AG10803 (cell line): Measurements from ENCODE around the gene VDAC2.
A peak's percentile ranks its signal among the peaks of the same experiment; 100 is the strongest.

Experiments used
- DNase-seq: peaks from one replicate; pipeline ENCODE4 v3.0.0; 2010; ENCODE audit warnings: low read depth
- H3K4me3 ChIP-seq: 2 replicates; pipeline ENCODE4 v1.5.1; 2011; ENCODE audit warnings: mild to moderate bottlenecking, low read length, control low read depth
- CTCF ChIP-seq: conservative IDR thresholded peaks from 2 replicates; pipeline ENCODE4 v1.5.1; 2011; ENCODE audit warnings: mild to moderate bottlenecking, low read length, control low read depth, inconsistent platforms

The VDAC2 gene

GRCh38 chr10:75261813-75262705, 51.5 kb downstream of the VDAC2 start:
- peak; percentile 48 for DNase-seq
- TF ChIP-seq CTCF = no peak
- H3K4me3 ChIP-seq = no peak overlapping the region

GRCh38 chr10:75263806-75264205, 53.2 kb downstream of the VDAC2 start:
- no peak for DNase-seq
- no peak overlapping the region for H3K4me3 ChIP-seq
- TF ChIP-seq CTCF = no peak

DNA sequence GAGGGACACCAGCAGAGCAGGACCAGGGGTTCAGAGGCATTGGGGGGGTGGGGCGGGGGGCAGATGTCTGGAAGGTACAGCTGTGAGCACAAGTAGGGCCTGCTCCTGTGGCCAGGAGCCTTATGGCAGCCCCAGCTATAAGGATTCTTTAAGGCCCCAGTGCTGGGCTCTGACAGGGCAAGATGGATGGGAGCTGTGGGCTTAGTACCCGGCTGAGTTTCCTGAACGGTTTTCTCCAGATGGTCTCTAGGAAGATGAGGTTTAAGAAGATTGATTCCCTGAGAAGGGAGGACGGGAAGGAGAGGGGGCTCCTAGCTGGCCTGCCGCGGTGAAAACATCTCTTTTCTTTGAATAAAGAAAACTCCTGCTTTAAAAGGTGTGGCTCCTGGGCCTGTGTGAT, 55.3 kb downstream of the VDAC2 start:
- TF ChIP-seq CTCF = no peak
- no peak for DNase-seq
- H3K4me3 ChIP-seq = no peak overlapping the region

DNA sequence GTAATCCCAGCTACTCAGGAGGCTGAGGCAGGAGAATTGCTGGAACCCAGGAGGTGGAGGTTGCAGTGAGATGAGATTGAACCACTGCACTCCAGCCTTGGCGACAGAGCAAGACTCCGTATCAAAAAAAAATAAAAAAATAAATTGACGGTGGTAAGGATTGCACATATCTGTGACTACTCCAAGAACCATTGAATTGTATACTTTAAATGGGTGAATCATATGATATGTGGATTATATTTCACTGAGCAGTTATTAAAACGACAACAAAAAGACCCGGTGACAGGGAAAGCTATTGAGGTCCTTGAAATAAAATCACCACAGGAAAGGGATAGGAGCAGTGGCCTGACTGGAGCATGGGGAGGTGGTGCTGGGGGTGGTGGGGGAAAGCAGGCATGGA, 56.3 kb downstream of the VDAC2 start:
- H3K4me3 ChIP-seq = no peak overlapping the region
- no peak for TF ChIP-seq CTCF
- no peak for DNase-seq

DNA sequence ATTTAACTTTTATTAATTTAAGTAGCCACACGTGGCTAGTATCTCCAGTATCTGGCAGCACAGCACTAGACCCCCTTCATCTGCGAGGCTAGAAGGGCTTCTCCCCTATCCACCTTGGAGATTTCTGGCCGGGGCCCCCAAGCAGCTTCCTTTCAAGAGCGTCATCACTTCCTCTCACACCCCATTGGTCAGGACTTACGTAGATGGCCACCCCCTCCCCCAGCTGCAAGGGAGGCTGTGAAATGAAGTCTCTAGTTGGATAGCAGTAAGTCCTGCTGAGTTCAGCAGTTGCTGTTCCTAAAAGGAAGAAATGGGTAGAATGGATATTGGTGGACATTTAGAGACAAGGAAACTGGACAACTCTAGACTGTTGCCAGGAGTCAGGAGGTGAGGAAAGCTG, 59.0 kb downstream of the VDAC2 start:
- no peak overlapping the region for H3K4me3 ChIP-seq
- no peak for DNase-seq
- TF ChIP-seq CTCF = no peak

DNA sequence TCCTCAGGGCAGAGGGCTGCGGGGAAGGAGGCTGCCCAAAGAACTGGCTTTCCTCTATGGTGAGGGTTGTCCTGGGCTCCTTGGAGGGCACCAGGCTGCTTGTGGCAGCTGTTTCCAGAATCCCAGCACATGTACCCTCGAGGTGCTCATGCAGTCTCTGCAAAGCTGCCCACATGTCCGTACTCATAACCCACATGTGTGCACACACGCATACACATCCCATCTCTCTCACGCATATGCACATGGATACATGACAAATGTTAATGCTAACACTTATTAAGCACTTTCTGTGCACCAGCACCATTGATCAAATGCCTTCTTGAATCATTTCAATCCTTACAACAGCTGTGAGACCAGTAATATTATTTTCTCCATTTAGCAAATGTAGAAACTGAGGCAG, 61.5 kb downstream of the VDAC2 start:
- no peak for DNase-seq
- no peak for TF ChIP-seq CTCF
- H3K4me3 ChIP-seq = no peak overlapping the region

DNA sequence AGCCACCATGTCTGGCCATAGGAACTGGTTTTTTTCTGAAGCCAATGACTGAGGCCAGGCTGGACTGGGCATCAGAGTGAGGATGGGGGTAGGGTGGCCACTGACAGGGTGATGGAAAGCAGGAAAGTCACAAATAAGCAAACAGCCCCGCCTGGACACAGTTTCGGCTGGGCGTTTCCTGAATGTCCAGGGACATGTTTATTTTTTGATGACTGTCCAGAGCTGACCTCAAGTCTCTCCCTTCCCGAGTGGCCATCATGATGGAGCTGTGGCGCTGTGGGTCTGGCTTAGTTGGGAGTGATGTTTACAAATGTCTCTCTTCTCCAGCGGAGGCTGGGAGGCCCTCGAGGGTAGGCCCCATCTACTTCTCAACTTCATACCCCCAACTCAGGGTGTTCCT, 62.3 kb downstream of the VDAC2 start:
- TF ChIP-seq CTCF = no peak
- no peak for DNase-seq
- no peak overlapping the region for H3K4me3 ChIP-seq
